Keratinocyte (primary cell): ENCODE results near the gene MYADML2.

Experiments used
- CTCF ChIP-seq, 3 experiments: IDR thresholded peaks in 1 of 3; conservative IDR thresholded peaks in 1 of 3; optimal IDR thresholded peaks in 1 of 3; 2 replicates in 2 of 3; 3 replicates in 1 of 3; pipeline versions ENCODE3 to v1.5.1; 2011; ENCODE audit warnings: low read length in 3 of 3, mild to moderate bottlenecking in 3 of 3, moderate library complexity in 2 of 3, control low read depth in 1 of 3, inconsistent platforms in 1 of 3; ENCODE audit not compliant: insufficient read depth in 2 of 3; ENCODE audit errors: extremely low read depth in 1 of 3
- EZH2 ChIP-seq: IDR thresholded peaks from one replicate; pipeline ENCODE4 v1.6.1; 2012; ENCODE audit warnings: inconsistent platforms, mild to moderate bottlenecking, low read length, moderate library complexity

- TF ChIP-seq CTCF (optimal IDR thresholded peaks at IDR 0.05 in 1 of 3, IDR thresholded peaks at IDR 0.05 in 1 of 3, conservative IDR thresholded peaks at IDR 0.05 in 1 of 3; ENCODE audit: extremely low read depth in 1 of 3, insufficient read depth in 2 of 3, low read length in 3 of 3) (no peak), EZH2 (no peak)
Measured at GRCh38 chr17:81898885-81899284, 48.1 kb downstream of the MYADML2 start.
